ENCODE results near the gene JARID2.

JARID2 gene

GRCh38 chr6:15303920-15304291 lies 58.0 kb downstream of the JARID2 start:
- Histone ChIP-seq H3K27me3 (replicated peaks; ENCODE audit: insufficient read depth, low read length) (no peaks in the 10 kb centered on the region), H3K9ac (ENCODE audit: low read length) (no peak overlapping the region), H2AFZ (ENCODE audit: low read length) (no peak overlapping the region), H3F3A (ENCODE audit: insufficient read depth, low read length) (peaks cover 31% of the 10 kb centered on the region), H3K36me3 (replicated peaks; ENCODE audit: insufficient read depth, low read length) (no peaks in the 10 kb centered on the region), H3K79me2 (ENCODE audit: low read length) (peaks cover 92% of the 10 kb centered on the region), H3K9me2 (replicated peaks; ENCODE audit: insufficient read depth, low read length) (no peaks in the 10 kb centered on the region), H4K20me1 (ENCODE audit: insufficient read depth, low read length) (no peaks in the 10 kb centered on the region), H3K9me3 (replicated peaks; ENCODE audit: insufficient read depth, low read length) (no peaks in the 10 kb centered on the region), H3K4me2 (ENCODE audit: low read depth, low read length) (no peak overlapping the region), H3K4me3 (ENCODE audit: low read length) (no peak overlapping the region), H3K27ac (ENCODE audit: low read length) (no peak overlapping the region), H3K4me1 (ENCODE audit: low read length) (peaks cover 45% of the 10 kb centered on the region)
- TF ChIP-seq CTCF (IDR thresholded peaks at IDR 0.05; ENCODE audit: low read length) (no peak), EZH2 (optimal IDR thresholded peaks at IDR 0.05; ENCODE audit: low read depth, low read length) (no peak), EZH2phosphoT487 (IDR thresholded peaks at IDR 0.05; ENCODE audit: low read length) (no peak)
- DNase-seq = no peak

- no peaks in the 10 kb centered on the region for H3K36me3 ChIP-seq (replicated peaks; ENCODE audit: insufficient read depth, low read length)
- no peak for TF ChIP-seq EZH2 (optimal IDR thresholded peaks at IDR 0.05; ENCODE audit: low read depth, low read length)
- no peak for TF ChIP-seq CTCF (IDR thresholded peaks at IDR 0.05; ENCODE audit: low read length)
- TF ChIP-seq EZH2phosphoT487 (IDR thresholded peaks at IDR 0.05; ENCODE audit: low read length) = no peak
- no peak overlapping the region for H2AFZ ChIP-seq (ENCODE audit: low read length)
These were observed 58.6 kb downstream of the JARID2 start for GRCh38 chr6:15304337-15305042.

GRCh38 chr6:15305496-15305895 lies 59.6 kb downstream of the JARID2 start:
- no peak overlapping the region for H2AFZ ChIP-seq (ENCODE audit: low read length)
- H3F3A ChIP-seq (ENCODE audit: insufficient read depth, low read length) = peaks cover 18% of the 10 kb centered on the region; the same call in 1 of the 2 replicates
- no peaks in the 10 kb centered on the region for H3K9me3 ChIP-seq (replicated peaks; ENCODE audit: insufficient read depth, low read length)
- H3K36me3 ChIP-seq (replicated peaks; ENCODE audit: insufficient read depth, low read length) = no peaks in the 10 kb centered on the region
- H4K20me1 ChIP-seq (ENCODE audit: insufficient read depth, low read length) = no peaks in the 10 kb centered on the region
- H3K4me3 ChIP-seq (ENCODE audit: low read length) = peak overlapping the region; percentile 4; the same call in 1 of the 2 replicates
- no peaks in the 10 kb centered on the region for H3K9me2 ChIP-seq (replicated peaks; ENCODE audit: insufficient read depth, low read length)
- DNase-seq = peak; percentile 13
- peaks cover 31% of the 10 kb centered on the region for H3K4me1 ChIP-seq (ENCODE audit: low read length)
- peak overlapping the region; percentile 71 for H3K4me2 ChIP-seq (ENCODE audit: low read depth, low read length)
- H3K79me2 ChIP-seq (ENCODE audit: low read length) = peaks cover 94% of the 10 kb centered on the region
- H3K9ac ChIP-seq (ENCODE audit: low read length) = no peak overlapping the region
- H3K27me3 ChIP-seq (replicated peaks; ENCODE audit: insufficient read depth, low read length) = no peaks in the 10 kb centered on the region
- peak overlapping the region; percentile 66 for H3K27ac ChIP-seq (ENCODE audit: low read length)
- no peak for TF ChIP-seq CTCF (IDR thresholded peaks at IDR 0.05; ENCODE audit: low read length)

More at GRCh38 chr6:15304337-15305042, 58.6 kb downstream of the JARID2 start:
- H3K27me3 ChIP-seq (replicated peaks; ENCODE audit: insufficient read depth, low read length) = no peaks in the 10 kb centered on the region
- H3F3A ChIP-seq (ENCODE audit: insufficient read depth, low read length) = peaks cover 26% of the 10 kb centered on the region; the same call in 1 of the 2 replicates
- no peaks in the 10 kb centered on the region for H3K9me2 ChIP-seq (replicated peaks; ENCODE audit: insufficient read depth, low read length)
- peak overlapping the region; percentile 66; the same call in 1 of the 2 replicates for H3K27ac ChIP-seq (ENCODE audit: low read length)
- H3K79me2 ChIP-seq (ENCODE audit: low read length) = peaks cover 93% of the 10 kb centered on the region
- peaks cover 40% of the 10 kb centered on the region for H3K4me1 ChIP-seq (ENCODE audit: low read length)
- no peak overlapping the region for H3K4me3 ChIP-seq (ENCODE audit: low read length)
- no peaks in the 10 kb centered on the region for H3K9me3 ChIP-seq (replicated peaks; ENCODE audit: insufficient read depth, low read length)
- H3K4me2 ChIP-seq (ENCODE audit: low read depth, low read length) = peak overlapping the region; percentile 71
- H3K9ac ChIP-seq (ENCODE audit: low read length) = no peak overlapping the region
- DNase-seq = no peak
- no peaks in the 10 kb centered on the region for H4K20me1 ChIP-seq (ENCODE audit: insufficient read depth, low read length)
